Mesodermal cell (in vitro differentiated cells): ENCODE results near the gene CENPL.
"Not testable (repeated sequence)": the region's sequence is repeated elsewhere in the genome, so short reads cannot be mapped to it uniquely, and the experiment has no call there.

Experiments used
- H3K27ac ChIP-seq: 2 replicates; pipeline ENCODE4 v1.7.0; 2013; ENCODE audit warnings: mild to moderate bottlenecking, low read depth, low read length, moderate library complexity; ENCODE audit not compliant: severe bottlenecking
- H3K36me3 ChIP-seq: 2 replicates; pipeline ENCODE4 v1.7.1; 2013; ENCODE audit warnings: mild to moderate bottlenecking, low read length, moderate library complexity; ENCODE audit not compliant: control insufficient read depth, insufficient read depth
- H3K4me1 ChIP-seq: one replicate; pipeline ENCODE4 v1.7.1; 2013; ENCODE audit warnings: mild to moderate bottlenecking, low read length; ENCODE audit not compliant: insufficient read depth, control insufficient read depth, poor library complexity, severe bottlenecking
- H3K4me3 ChIP-seq: 2 replicates; pipeline ENCODE4 v1.7.0; 2013; ENCODE audit warnings: low read length, control low read depth, mild to moderate bottlenecking; ENCODE audit not compliant: insufficient read depth, poor library complexity, severe bottlenecking; ENCODE audit errors: extremely low read depth
- H3K9me3 ChIP-seq: 2 replicates; pipeline ENCODE4 v1.7.1; 2013; ENCODE audit warnings: mild to moderate bottlenecking, low read length, moderate library complexity; ENCODE audit not compliant: control insufficient read depth
- WGBS, 2 experiments: methylation state at CpG; one replicate each; pipeline ENCODE4 v1.1.5; 2013; ENCODE audit warnings: missing lambda C conversion rate in 2 of 2; ENCODE audit not compliant: insufficient coverage in 2 of 2; 5-methylcytosine and 5-hydroxymethylcytosine counted together

Gene CENPL

DNA sequence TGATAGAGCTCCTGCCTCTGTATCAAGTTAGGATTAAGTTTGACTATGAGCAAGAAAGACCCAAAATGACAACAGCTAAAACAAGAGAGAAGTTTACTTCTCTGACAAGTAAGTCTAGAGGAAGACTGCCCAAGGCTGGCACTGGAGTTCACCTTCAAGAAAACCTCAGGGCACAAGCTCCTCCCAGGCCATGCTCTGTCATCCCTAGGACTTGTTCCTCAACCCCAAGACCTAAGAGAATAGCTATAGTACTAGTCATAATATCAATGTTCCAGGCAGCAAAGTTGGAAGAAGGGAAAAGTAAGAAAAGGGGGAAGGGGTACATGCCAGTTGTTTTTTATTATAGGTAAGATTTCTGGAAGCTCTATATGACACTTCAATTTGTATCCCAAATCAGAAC, 26.6 kb downstream of the CENPL start:
- Histone ChIP-seq H3K36me3 (peaks cover 70% of the 10 kb centered on the region), H3K4me1 (no peaks in the 10 kb centered on the region), H3K9me3 (peaks cover 8% of the 10 kb centered on the region), H3K27ac (no peak overlapping the region), H3K4me3 (no peak overlapping the region)

DNA sequence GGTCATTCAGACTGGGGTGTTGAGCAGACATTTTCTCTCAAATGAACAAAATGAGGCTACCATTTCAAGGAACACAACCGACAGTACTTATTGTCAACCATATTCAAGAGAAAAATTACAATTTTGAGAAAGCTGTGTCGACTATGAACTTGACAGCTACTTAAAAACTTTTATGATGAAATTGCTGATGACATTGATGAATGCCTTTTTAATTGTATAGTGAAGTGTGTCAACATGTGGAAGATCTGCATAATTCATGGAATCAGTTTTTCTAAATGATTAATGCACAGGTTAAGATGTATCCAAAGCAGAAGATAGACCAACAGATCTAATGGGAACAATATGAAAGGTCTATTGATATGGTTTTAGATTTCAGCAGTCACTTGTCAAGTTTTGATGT, 34.8 kb downstream of the CENPL start:
- Histone ChIP-seq H3K4me3 (no peak overlapping the region), H3K27ac (no peak overlapping the region), H3K9me3 (no peaks in the 10 kb centered on the region), H3K4me1 (peaks cover 5% of the 10 kb centered on the region), H3K36me3 (peaks cover 33% of the 10 kb centered on the region)
- WGBS, 2 experiments: 100% methylated on average over 1 of the region's 2 CpGs; no CpG with 5 or more reads in 1 of the 2 experiments

DNA sequence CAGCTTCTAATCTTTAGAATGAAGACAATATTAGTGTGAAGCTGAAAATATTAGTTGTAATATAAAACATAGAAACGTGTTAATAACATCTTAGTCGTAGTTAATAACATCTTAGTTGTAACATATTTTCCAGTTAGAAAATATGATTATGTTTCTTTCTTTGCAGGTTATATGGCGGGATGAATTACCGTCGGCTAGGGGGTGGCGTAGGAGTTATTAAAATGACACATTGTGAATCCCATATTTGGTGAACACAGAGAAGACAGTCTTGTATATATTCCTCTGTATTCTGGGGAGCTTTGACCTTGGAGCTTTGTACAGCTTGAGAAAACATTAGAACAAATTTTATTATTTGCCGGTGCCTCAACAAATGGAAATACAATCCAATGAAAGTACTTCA, 39.7 kb downstream of the CENPL start:
- Histone ChIP-seq H3K27ac (no peak overlapping the region), H3K4me1 (no peaks in the 10 kb centered on the region), H3K36me3 (peaks cover 45% of the 10 kb centered on the region), H3K4me3 (no peak overlapping the region), H3K9me3 (no peaks in the 10 kb centered on the region)
- no CpG with 5 or more reads among the region's 7 CpGs for WGBS, 2 experiments

GRCh38 chr1:173779936-173780335, 44.7 kb downstream of the CENPL start:
- 100% methylated on average over 1 of the region's 4 CpGs; no CpG with 5 or more reads in 1 of the 2 experiments for WGBS, 2 experiments
- no peaks in the 10 kb centered on the region for H3K9me3 ChIP-seq
- H3K36me3 ChIP-seq: peaks cover 71% of the 10 kb centered on the region
- H3K4me1 ChIP-seq: no peaks in the 10 kb centered on the region
- no peak overlapping the region for H3K4me3 ChIP-seq
- H3K27ac ChIP-seq: no peak overlapping the region

DNA sequence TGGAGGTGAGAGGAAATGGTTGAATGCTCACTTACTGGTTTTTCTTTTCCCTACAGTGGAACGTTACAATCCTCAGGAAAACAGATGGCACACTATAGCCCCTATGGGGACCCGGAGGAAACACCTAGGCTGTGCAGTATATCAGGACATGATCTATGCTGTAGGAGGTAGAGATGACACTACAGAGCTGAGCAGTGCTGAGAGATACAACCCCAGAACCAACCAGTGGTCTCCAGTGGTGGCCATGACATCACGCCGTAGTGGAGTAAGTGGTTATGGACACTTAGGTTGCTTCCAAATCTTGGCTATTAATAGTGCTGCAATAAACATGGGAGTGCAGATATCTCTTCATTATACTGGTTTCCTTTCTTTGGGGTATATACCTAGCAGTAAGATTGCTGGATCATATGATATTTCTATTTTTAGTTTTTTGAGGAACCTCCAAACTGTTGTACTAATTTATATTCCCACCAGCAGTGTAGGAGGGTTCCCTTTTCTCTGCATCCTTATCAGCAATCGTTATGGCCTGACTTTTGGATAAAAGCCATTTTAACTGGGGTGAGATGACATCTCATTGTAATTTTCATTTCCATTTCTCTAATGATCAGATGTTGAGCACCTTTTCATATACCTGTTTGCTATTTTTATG, 49.0 kb downstream of the CENPL start:
- Histone ChIP-seq H3K4me1 (no peaks in the 10 kb centered on the region), H3K27ac (no peak overlapping the region), H3K4me3 (no peak overlapping the region), H3K36me3 (peaks cover 45% of the 10 kb centered on the region), H3K9me3 (no peaks in the 10 kb centered on the region)
- WGBS, 2 experiments: 100% methylated on average over 1 to 2 of the region's 5 CpGs

- H3K4me1 ChIP-seq: no peaks in the 10 kb centered on the region
- no CpG with 5 or more reads among the region's 1 CpG for WGBS, 2 experiments
- no peak overlapping the region for H3K27ac ChIP-seq
- no peaks in the 10 kb centered on the region for H3K9me3 ChIP-seq
- peaks cover 18% of the 10 kb centered on the region for H3K36me3 ChIP-seq
- H3K4me3 ChIP-seq: no peak overlapping the region
Measured at GRCh38 chr1:173771560-173771959, 53.1 kb downstream of the CENPL start.

DNA sequence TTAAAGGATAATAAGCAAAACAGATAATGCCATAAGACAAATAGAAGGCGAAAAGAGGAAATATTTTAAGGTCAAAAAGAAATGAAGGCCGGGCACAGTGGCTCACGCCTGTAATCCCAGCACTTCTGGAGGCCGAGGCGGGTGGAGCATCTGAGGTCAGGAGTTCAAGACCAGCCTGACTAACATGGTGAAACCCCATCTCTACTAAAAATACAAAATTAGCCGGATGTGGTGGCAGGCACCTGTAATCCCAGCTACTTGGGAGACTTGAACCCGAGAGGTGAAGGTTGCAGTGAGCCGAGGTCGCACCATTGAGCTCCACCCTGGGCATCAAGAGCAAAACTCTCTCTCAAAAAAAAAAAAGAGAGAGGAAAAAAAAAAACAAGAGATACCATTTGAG, 54.4 kb downstream of the CENPL start:
- WGBS, 2 experiments: 91 to 96% methylated on average over 4 to 5 of the region's 9 CpGs
- not testable (repeated sequence) for H3K27ac ChIP-seq, H3K4me3 ChIP-seq, H3K9me3 ChIP-seq, H3K4me1 ChIP-seq
- peaks cover 12% of the 10 kb centered on the region for H3K36me3 ChIP-seq

- no peak overlapping the region for H3K27ac ChIP-seq
- no peak overlapping the region for H3K4me3 ChIP-seq
- H3K36me3 ChIP-seq: peaks cover 6% of the 10 kb centered on the region
- H3K9me3 ChIP-seq: peaks cover 4% of the 10 kb centered on the region
- H3K4me1 ChIP-seq: no peaks in the 10 kb centered on the region
- no CpG with 5 or more reads among the region's 3 CpGs for WGBS, 2 experiments
Measured at GRCh38 chr1:173768827-173769226, 55.9 kb downstream of the CENPL start.

DNA sequence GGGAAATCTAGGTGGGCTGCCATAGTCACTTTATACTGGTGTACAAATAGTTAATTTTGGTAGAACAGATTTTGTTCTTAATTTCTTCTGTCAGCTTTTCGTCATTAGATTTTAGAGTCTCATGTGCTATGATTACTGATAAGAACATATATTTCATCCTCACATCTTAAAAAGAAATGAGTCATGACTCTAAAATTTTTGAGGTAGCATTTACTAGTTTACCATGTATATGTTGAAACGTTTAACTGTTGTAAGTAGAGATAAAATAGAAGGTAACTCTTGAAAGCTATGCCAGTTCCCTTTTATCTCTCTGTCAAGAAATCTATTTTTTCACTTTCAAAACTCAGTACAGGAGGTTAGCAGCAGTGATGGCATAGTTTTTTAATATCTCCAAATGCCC, 56.5 kb downstream of the CENPL start:
- WGBS, 2 experiments: no CpG with 5 or more reads among the region's 2 CpGs
- Histone ChIP-seq H3K9me3 (peaks cover 4% of the 10 kb centered on the region), H3K27ac (no peak overlapping the region), H3K4me3 (no peak overlapping the region), H3K4me1 (no peaks in the 10 kb centered on the region), H3K36me3 (peaks cover 6% of the 10 kb centered on the region)

GRCh38 chr1:173764331-173764730, 60.4 kb downstream of the CENPL start:
- H3K4me3 ChIP-seq, H3K4me1 ChIP-seq, H3K27ac ChIP-seq: not testable (repeated sequence)
- Histone ChIP-seq H3K36me3 (peaks cover 22% of the 10 kb centered on the region), H3K9me3 (peaks cover 10% of the 10 kb centered on the region)
- 93 to 97% methylated on average over 5 of the region's 6 CpGs for WGBS, 2 experiments

- H3K4me1 ChIP-seq: no peaks in the 10 kb centered on the region
- 96 to 97% methylated on average over 3 to 5 of the region's 5 CpGs for WGBS, 2 experiments
- H3K36me3 ChIP-seq: peaks cover 60% of the 10 kb centered on the region
- no peak overlapping the region for H3K27ac ChIP-seq
- H3K4me3 ChIP-seq: no peak overlapping the region
- peaks cover 6% of the 10 kb centered on the region for H3K9me3 ChIP-seq
Measured at GRCh38 chr1:173758980-173759379, 65.7 kb downstream of the CENPL start.
